A172 (cell line): ENCODE data around the gene NUPR2. TPM values are rescaled to one million over a fixed set of nuclear protein-coding genes. Genes with fewer than 3 reads are reported as not detected.
"Not testable (repeated sequence)": the region's sequence is repeated elsewhere in the genome, so short reads cannot be mapped to it uniquely, and the experiment has no call there.

Experiments used
- DNase-seq: peaks from one replicate; pipeline ENCODE4 v3.0.0-alpha.2; 2015; ENCODE audit warnings: low spot score
- total RNA-seq: library from RNA; depleted of rRNA; stranded (reverse); fragments of >200 nt; shearing (Covaris generic); gene quantifications from 2 replicates; pipeline ENCODE4 v1.2.3, GENCODE V29; 2014; rRNA removed

Gene NUPR2
- total RNA-seq, 1 experiment from 2014 or later: not detected

- DNase-seq: no peak
Measured at GRCh38 chr7:56086761-56087160, 29.5 kb downstream of the NUPR2 start.

- DNase-seq: no peak
Measured at GRCh38 chr7:56083150-56083785, 32.9 kb downstream of the NUPR2 start.

GRCh38 chr7:56081626-56082340 lies 34.4 kb downstream of the NUPR2 start:
- no peak for DNase-seq

- DNase-seq: not testable (repeated sequence)
Measured at GRCh38 chr7:56080726-56081435, 35.3 kb downstream of the NUPR2 start.

- DNase-seq: no peak
Measured at GRCh38 chr7:56079450-56080185, 36.6 kb downstream of the NUPR2 start.

- no peak for DNase-seq
Measured at GRCh38 chr7:56078196-56078595, 38.0 kb downstream of the NUPR2 start.

- DNase-seq: no peak
Measured at GRCh38 chr7:56077681-56078080, 38.5 kb downstream of the NUPR2 start.

- peak; percentile 94 for DNase-seq
Measured at GRCh38 chr7:56074371-56074791, 41.8 kb downstream of the NUPR2 start.

GRCh38 chr7:56066376-56066775 lies 49.8 kb downstream of the NUPR2 start:
- not testable (repeated sequence) for DNase-seq

Other genes starting within 250 kb of the NUPR2 start
- gene ZNF713, start 229.0 kb downstream of the NUPR2 start, total RNA-seq: 2.7 and 3.4 TPM in 2 replicates
- gene MRPS17, start 164.5 kb downstream of the NUPR2 start, total RNA-seq: 23.3 and 26.9 TPM in 2 replicates
- 67.5 and 75.5 TPM in 2 replicates for gene NIPSNAP2, start 151.8 kb downstream of the NUPR2 start, total RNA-seq
- 98.8 and 102 TPM in 2 replicates for gene PSPH, start 65.0 kb downstream of the NUPR2 start, total RNA-seq
- gene CCT6A, start 64.7 kb downstream of the NUPR2 start, total RNA-seq: 538 and 632 TPM in 2 replicates
- gene SUMF2, start 52.1 kb downstream of the NUPR2 start, total RNA-seq: 112 and 128 TPM in 2 replicates
- gene PHKG1, start 23.5 kb downstream of the NUPR2 start, total RNA-seq: 0.28 TPM in 1 of 2 replicates, not detected in the other
- gene CHCHD2, start 9.9 kb downstream of the NUPR2 start, total RNA-seq: 849 and 881 TPM in 2 replicates